GM21528 (cell line): ENCODE measurements around the gene BANF1.

ENCODE experiments used
- ATAC-seq: cut with Tn5 transposase; IDR thresholded peaks from one replicate; pipeline ENCODE4 v1.9.1; 2021; ENCODE audit warnings: mild to moderate bottlenecking, moderate library complexity; ENCODE audit not compliant: unreplicated experiment, low FRiP score

The BANF1 gene

DNA sequence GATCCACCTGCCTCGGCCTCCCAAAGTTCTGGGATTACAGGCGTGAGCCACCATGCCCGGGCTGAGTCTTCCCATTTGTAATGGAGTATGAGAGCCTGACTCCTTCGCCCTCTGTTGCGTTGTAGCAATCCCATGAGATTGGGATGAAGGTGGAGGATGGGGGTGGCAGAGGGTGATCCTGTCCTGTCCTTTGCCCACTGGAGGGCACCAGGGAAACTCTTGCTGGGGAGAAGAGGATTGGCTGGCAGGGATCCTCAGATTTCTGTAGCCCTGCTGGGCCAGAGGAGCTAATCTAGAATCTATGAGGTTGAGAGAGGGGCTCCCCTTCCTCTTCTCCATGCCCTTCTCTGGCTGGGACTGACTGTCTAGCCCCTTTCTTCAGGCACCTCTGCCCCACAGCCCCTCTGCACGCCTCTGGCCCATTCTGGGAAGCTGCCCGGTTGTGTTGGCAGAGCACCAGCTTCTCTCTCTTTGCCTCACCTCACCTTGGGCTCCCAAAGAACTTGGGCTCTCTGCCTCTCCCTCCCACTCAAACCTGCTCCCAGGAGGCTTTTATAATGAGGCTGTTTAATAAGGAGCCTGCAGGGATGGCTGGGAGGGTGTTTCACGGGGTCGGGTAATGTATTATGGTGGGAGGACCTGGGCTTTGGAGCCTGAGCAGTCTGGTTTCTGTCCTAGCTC, 33.5 kb downstream of the BANF1 start:
- ATAC-seq = no peak

DNA sequence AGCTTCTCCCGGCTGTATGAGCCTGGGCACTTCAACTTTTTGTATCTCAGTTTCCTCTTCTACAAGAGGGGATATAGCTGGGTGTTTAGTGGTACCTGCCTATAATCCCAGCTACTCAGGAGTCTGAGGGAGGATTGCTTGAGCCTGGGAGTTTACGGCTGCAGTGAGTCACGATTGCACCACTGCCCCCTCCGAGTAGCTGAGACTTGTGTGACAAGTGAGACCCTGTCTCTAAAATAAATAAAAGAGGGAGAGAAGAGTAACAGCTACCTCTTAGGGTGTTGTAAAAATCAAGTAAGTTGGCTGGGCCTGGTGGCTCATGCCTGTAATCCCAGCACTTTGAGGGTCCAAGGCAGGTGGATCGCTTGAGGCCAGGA, 34.0 kb downstream of the BANF1 start:
- no peak for ATAC-seq

DNA sequence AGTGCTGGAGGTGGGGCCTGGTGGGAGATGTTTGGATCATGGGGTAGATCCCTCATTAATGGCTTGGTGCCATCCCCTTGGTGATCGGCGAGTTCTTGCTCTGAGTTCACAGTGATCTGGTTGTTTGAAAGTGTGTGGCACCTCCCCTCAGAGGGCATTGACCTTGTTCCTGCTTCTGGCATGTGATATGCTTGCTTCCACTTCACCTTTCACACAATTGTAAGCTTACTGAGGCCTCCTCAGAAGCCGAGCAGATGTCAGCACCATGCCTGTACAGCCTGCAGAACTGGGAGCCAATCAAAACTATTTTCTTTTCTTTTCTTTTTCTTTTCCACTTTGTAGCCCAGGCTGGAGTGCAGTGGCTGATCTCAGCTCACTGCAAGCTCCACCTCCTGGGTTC, 35.0 kb downstream of the BANF1 start:
- no peak for ATAC-seq

DNA sequence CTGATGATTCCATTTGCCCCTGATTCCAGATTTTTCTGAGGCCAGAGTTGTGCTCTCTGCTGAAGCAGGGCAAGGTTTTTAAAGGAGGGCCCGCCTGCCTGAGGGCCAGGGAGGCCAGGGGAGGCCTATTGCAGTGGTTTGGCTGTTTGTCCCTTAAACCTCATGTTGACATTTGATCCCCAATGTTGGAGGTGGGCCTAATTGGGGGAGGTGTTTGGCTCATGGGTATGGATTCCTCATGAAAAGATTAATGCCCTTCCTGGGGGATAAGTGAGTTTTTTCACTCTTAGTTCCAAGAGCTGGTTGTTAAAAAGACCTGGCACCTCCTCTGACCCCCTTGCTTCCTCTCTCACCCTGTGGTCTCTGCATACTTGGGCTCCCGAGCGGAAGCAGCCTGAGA, 37.5 kb downstream of the BANF1 start:
- no peak for ATAC-seq

DNA sequence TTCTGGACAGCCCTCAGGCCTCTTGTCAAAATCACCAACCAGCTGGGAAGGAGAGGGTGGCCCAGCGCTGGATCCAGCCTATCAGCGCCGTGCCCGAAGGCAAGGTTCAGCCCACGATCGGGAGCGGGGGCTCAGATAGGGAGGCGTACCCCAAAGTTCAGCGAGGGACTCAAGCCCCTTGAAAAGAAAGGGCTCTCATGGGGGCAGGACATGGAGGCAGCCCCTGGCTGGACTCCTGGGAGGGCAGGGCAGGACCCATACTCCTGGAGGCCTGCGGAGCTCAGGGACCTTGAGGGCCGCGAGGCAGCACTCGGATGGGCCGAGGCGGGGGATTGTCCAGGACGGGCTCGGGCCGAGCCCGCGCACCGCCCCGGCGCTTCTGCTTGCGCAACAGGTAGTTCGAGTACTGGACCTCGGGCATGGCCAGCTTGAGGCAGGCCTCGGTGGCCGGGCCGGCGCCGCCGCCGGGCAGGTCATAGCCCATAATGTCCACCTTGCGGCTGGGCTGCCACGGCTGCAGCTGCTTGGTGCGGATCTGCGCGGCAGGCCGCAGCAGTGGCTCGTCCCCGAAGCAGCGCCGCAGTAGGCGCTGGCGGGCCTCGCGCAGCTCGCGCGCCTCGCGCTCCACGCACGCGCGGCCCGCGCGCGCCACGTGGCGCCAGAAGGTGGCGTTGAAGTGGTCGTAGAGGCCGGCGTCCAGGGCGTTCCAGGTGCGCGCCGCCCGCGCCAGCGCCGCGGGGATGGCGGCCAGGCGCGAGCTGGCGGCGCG, 40.1 kb downstream of the BANF1 start:
- ATAC-seq = no peak

DNA sequence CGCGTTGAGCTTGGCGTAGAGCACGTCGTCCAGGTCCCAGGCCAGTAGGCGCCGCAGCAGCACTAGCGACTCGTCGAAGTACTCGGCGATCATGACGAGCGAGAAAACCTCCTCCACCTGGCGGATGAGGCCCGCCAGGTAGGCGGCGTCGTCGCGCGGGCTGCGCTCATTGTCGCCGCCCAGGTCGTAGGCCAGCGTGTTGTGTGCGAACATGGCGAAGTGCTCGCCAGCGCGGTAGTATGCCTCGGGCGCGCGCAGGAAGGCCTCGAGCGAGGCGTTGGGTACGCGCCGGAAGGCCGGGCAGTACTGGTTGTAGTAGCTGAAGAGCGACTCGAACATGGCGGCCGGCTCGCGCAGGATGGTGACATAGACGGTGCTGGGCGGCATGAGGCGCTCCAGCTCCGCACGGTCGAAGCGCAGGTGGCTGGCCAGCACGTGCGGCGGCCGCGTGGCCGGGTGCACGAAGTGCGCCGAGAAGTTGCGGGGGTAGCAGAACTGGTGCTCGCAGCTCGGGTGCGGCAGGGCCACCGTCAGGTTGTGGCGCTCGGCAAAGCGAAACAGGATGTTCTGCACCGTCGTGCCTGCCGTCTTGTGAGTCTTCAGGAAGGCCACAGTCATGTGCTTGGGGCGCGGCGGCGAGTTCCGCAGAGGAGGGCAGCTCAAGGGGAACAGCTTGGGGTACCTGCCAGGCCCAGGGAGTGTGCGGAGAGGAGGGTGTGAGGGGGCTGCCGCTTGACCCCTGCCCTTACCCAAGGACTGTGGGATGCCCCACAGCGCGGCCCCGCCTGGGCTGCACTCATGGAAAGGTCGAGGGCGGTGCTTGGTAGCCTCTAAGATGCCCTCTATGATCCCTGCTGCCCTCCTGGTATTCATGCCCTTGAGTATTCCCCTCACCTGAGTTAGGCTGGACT, 40.9 kb downstream of the BANF1 start:
- no peak for ATAC-seq

DNA sequence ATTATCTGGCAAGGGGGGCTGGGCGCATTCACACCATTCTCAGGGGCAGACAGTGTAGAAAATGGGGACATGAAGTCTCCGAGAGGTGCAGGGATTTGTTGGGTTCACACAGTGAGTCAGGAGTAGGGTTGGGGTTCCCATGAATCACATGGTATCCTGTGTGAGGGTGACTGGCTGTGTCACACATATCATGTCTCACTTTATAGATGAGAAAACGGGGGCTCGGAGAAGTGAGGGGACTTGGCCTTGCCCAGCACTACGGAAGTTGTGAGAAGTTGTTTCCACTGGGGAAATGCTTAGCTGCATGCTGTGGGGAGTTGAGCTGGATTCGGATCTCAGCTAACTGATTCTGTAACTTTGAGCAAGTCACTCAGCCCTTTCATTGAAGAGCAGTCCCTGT, 42.5 kb downstream of the BANF1 start:
- no peak for ATAC-seq

DNA sequence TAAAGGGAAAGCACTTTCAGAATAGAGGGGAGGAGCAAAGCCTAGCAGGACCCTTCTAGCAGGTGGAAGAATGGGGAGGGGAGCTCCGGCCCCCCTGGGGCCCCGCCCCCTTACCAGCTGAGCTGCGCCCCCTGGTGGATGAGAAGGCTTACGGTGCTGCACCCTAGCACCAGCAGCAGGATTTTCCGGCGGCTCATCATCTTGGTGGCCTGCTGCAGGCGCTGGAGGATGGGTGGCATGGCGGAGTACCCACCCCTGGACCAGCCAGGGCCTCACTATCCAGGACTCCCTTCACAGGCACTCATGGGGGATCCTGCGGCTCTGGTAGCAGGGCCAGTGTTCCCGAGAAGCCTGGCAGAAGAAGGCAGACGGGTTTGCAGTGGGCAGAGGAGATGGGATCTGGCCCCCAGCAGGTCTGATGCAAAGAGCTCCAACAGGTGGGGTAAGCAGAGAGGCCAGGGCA, 42.9 kb downstream of the BANF1 start:
- ATAC-seq = no peak

DNA sequence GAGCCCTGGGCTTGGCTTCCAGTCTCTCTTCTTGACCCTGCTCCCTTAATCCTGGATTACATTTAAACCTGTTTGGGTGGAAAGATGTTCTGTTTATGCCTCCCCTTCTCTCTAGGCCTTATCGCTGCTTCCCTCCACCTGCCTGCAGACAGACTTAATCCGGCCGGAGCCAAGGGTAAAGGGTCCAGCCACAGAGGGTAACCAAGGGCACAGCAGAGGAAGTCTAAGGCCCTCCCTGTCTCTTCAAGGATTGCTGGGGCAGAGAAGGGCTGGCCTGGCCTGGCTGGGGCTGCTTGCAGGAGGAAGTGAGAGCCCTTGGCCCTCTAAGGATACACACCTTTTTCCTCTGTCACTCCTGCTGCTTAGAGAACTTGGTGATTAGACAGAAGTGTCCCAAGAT, 44.6 kb downstream of the BANF1 start:
- no peak for ATAC-seq

DNA sequence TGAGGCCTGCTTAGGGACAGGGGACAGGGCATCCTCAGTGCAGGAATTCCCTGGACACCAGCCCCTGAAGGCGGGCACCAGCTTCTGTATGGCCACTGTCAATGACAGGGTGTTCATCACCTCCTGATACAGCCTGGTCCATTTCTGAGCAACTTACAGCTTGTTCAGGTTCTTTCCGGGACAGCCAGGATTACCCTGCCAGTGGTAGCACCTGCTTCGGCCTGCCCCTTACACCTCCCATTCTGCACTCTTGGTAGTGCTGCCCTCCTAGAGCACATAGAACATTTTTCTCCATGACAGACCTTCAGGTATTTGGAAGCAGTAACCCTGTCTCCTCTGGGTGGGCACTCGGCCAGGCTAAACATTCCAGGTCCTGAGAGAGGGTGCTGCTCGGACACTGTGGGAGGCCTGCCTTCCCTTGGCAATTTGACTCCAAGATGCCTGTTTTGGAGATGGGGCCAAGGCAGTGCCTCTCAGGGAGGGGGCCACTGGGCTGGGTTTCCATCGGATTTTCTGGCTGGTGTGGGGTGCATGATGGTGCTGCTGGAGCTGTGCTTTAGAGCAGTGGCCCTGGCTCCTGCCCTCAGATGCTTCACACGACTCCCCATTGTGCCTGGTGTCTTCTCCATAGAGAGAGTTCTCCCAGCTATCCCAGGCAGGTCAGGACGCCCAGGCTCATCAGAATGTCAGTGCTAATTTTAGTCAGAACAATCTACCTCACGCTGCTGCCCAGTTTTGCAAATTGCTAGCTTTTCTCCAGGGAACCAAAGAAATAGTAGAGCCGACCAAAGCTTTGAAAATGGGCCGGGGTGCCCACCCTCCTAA, 45.5 kb downstream of the BANF1 start:
- no peak for ATAC-seq

DNA sequence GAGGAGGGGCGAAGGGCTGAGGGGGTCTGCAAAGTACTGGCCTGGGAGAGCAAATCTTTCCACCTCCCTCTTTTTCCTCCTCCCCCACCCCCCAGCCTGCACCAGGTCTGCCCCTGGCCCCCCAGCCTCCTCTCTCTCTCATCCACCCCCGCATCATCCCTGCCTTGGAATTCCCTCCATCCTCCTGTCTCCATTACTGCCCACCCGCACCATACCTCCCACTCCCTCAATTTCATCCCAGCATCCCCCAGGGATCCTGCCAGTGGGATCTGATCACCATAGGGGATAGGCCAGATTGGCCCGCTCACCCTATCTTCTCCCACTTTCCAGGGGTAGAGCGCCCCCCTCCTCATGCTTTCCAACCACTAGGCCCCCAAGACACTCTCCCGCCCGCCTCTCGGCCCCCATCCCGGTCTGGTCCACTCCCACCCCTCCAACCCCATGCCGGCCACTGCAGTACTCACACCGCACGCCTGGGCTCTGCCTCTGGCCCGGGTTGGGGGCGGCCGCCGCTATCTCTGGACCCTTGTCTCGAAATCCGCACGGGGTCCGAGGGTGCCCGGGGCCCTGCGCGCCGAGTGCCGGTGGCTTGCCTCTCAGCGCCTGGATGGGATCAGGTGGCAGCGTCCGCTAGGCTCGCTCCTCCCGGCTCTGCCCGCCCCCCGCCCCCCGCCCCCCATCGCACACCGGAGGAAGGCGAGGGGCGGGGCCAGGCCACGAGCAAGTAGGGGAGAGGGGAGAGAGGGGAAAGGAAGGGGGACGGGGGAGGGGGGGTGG, 46.4 kb downstream of the BANF1 start, which contains the start of gene GAL3ST3:
TSS of gene GAL3ST3 (minus strand) at position 615 of the 777 bp plus-strand sequence. CDS start 3,746 bp downstream, outside the sequence.
- no peak for ATAC-seq

DNA sequence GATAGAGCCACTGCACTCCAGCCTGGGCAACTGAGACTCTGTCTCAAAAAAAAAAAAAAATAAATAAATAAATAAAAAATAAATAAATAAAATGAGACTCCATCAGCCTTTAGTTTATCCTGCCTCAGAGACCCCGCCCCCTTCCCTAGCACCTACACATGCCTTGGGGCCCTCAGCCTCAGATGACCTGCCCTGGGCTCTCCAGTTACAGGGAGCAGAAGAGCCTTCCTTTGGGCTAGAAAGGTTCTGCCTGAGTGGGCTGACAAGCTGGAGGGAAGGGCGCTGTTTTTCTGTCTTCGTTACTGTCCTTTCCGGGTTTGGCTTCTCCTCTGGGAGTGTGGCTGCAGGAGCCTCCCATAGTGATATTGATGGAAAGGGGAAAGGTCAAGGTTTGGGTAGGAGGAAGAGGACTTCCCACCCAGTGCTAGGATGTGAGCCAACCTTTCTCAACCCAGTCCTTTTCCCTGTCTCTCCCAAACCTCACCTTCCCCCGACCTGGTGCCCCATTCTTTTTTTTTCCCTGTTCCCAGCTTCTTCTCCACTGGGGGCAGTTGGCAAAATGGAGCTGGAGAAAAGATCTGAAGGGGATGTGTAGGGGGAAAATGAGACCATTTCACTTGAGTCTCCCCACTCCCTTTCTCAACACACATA, 48.4 kb downstream of the BANF1 start:
- no peak for ATAC-seq

DNA sequence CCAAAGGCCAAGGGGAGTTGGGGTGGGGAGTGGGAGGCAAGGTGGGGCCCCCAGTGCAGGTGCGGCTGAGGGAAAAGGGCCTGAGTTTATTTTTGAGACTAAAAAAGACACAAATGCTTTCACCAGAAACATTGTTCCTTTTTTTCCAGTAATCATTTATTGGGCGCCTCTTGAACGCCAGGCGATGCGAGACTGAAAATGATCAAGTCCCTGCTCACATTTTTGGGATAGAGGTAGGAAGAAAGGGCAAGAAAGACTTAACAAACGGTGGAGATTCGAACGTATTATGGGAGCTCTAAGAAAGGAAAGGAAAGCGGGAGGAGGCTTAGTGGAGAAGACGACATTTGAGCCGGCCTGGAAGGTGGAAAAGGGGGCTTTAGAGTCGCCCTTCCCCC, 49.1 kb downstream of the BANF1 start:
- ATAC-seq = no peak

DNA sequence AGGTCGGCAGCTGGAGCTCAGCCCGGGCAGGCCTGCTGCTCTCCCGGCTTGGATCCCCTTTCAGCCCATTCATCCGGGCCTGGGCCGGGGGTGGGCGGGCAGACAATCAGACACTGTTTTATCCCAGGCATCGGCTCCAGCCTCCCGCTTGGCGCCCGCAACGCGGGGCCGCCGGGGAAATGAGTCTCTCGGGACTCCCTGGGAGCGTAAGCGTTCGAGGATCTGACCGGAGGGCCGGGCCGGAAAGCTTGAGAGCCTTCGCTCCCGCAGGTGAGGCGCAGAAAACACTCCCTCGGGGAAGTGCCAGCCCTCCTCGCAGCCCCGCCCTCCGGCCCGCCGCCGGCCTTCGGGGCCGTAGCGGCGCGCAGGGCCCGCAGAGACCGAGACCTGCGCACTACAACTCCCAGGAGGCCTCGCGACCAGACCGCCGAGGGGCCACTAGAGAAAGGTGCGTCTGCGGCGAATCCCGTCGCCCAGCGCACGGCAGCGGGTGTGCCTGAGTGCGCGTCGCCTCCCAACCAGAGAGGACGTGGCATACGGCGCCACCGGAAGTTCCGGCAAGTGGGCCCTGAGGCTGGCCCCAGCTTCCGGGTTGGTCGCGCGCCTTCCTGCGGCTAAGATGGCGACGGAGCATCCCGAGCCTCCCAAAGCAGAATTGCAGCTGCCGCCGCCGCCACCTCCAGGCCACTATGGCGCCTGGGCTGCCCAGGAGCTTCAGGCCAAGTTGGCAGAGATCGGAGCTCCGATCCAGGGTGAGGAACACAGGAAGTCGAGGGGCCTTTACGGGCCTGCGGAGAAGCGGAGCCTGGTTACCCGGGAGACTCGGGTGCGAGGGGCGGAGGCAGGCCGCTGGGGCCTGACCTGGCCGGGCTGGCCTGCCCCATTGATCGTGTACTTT, 49.7 kb downstream of the BANF1 start, which contains the start of gene SF3B2:
TSS of gene SF3B2 (plus strand) at position 599 of the 898 bp plus-strand sequence. CDS start at position 620, 21 bp downstream.
- peak; percentile 93 for ATAC-seq

DNA sequence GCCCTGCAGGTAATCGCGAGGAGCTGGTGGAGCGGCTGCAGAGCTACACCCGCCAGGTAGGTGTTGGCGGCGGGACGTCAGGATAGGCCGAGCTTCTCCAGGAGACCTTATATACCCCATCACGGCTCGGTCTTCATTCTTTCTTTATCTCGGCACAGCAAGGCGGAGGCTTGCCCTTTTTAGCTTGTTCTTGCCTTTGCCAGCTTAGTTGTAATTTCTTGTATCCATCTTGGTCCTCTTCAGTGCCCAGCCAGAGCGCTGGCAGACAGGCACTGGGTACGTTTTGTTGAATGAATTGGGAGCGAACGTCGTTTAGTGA, 50.3 kb downstream of the BANF1 start:
- ATAC-seq = no peak
